IMR-90 (cell line): ENCODE measurements around the gene CREB3L1. TPM values are rescaled to one million over a fixed set of nuclear protein-coding genes. Genes with fewer than 3 reads are reported as not detected.

ENCODE experiments used
- ATAC-seq: fragments of 200-7000 bp; cut with Tn5 transposase; 2 replicates; pipeline ENCODE4 v1.9.1; 2020; ENCODE audit warnings: low read depth, mild to moderate bottlenecking, moderate library complexity
- BruUV-seq: library from RNA; stranded (reverse); fragments of 400-500 nt; replicated peaks from 2 replicates; lab custom pipeline; 2021; lab: Mats Ljungman, UMichigan
- CTCF ChIA-PET: fragments of 300-600 bp; formaldehyde crosslinking; extraction: SDS; loops from one replicate; lab custom pipeline; 2021; ENCODE audit warnings: antibody characterized with exemption; lab: Yijun Ruan, JAX
- POLR2A ChIA-PET: fragments of 300-600 bp; sonication (Branson Sonifier 250); formaldehyde crosslinking; loops from one replicate; lab custom pipeline; 2022; ENCODE audit warnings: antibody characterized with exemption; ENCODE audit not compliant: unreplicated experiment; lab: Charles Lee
- DNase-seq: peaks from one replicate; pipeline ENCODE4 v3.0.0; 2013
- H2AFZ ChIP-seq: replicated peaks from 2 replicates; pipeline ENCODE3; 2013; ENCODE audit warnings: low read length, mild to moderate bottlenecking; ENCODE audit not compliant: poor library complexity
- H2AK5ac ChIP-seq: 2 replicates; pipeline ENCODE4 v1.6.1; 2013; ENCODE audit warnings: low read depth, low read length, inconsistent platforms
- H2AK9ac ChIP-seq: replicated peaks from 2 replicates; pipeline ENCODE3; 2013; ENCODE audit warnings: mild to moderate bottlenecking, low read depth, low read length, moderate library complexity; ENCODE audit not compliant: poor library complexity
- H2BK120ac ChIP-seq: 2 replicates; pipeline ENCODE4 v1.6.1; 2013; ENCODE audit warnings: low read depth, low read length, inconsistent platforms
- H2BK15ac ChIP-seq: 3 replicates; pipeline ENCODE4 v1.6.1; 2013; ENCODE audit warnings: low read depth, low read length, inconsistent platforms
- H2BK20ac ChIP-seq: 2 replicates; pipeline ENCODE4 v1.6.1; 2013; ENCODE audit warnings: low read depth, mild to moderate bottlenecking, inconsistent platforms, low read length, moderate library complexity
- H2BK5ac ChIP-seq: 2 replicates; pipeline ENCODE4 v1.6.1; 2013; ENCODE audit warnings: mild to moderate bottlenecking, low read depth, low read length, inconsistent platforms; ENCODE audit not compliant: poor library complexity, severe bottlenecking
- H3K14ac ChIP-seq: replicated peaks from 2 replicates; pipeline ENCODE4 v1.6.1; 2013; ENCODE audit warnings: low read depth, low read length, inconsistent platforms
- H3K18ac ChIP-seq: 2 replicates; pipeline ENCODE4 v1.6.1; 2013; ENCODE audit warnings: low read depth, low read length, control low read depth
- H3K23ac ChIP-seq: 2 replicates; pipeline ENCODE4 v1.6.1; 2013; ENCODE audit warnings: low read depth, low read length, inconsistent platforms
- H3K27ac ChIP-seq: 2 replicates; pipeline ENCODE4 v1.5.1; 2013; ENCODE audit warnings: mild to moderate bottlenecking, control low read depth, low read length; ENCODE audit not compliant: insufficient read depth
- H3K27me3 ChIP-seq: 2 replicates; pipeline ENCODE4 v1.6.1; 2013; ENCODE audit warnings: low read length; ENCODE audit not compliant: control insufficient read depth, insufficient read depth
- H3K36me3 ChIP-seq: 2 replicates; pipeline ENCODE4 v1.6.1; 2013; ENCODE audit warnings: low read length, mixed read lengths; ENCODE audit not compliant: control insufficient read depth, insufficient read depth
- H3K4ac ChIP-seq: 2 replicates; pipeline ENCODE4 v1.6.1; 2013; ENCODE audit warnings: low read depth, low read length, inconsistent platforms
- H3K4me1 ChIP-seq: 2 replicates; pipeline ENCODE4 v1.6.1; 2013; ENCODE audit warnings: low read length, mixed read lengths; ENCODE audit not compliant: control insufficient read depth, insufficient read depth
- H3K4me2 ChIP-seq: 2 replicates; pipeline ENCODE4 v1.6.1; 2013; ENCODE audit warnings: low read depth, mild to moderate bottlenecking, control low read depth, low read length, moderate library complexity
- H3K4me3 ChIP-seq: 2 replicates; pipeline ENCODE4 v1.5.1; 2013; ENCODE audit warnings: low read depth, mild to moderate bottlenecking, control low read depth, low read length, moderate library complexity; ENCODE audit not compliant: insufficient read depth
- H3K56ac ChIP-seq: 2 replicates; pipeline ENCODE4 v1.6.1; 2013; ENCODE audit warnings: low read length, inconsistent platforms; ENCODE audit not compliant: insufficient read depth; ENCODE audit errors: extremely low read depth
- H3K79me1 ChIP-seq, 2 experiments: 2 replicates each; pipeline ENCODE4 v1.6.1; 2013; ENCODE audit warnings: low read length in 2 of 2, inconsistent platforms in 1 of 2, low read depth in 1 of 2
- H3K9ac ChIP-seq: 2 replicates; pipeline ENCODE4 v1.6.1; 2013; ENCODE audit warnings: low read depth, low read length, control low read depth
- H3K9me1 ChIP-seq: 2 replicates; pipeline ENCODE4 v1.6.1; 2013; ENCODE audit warnings: low read length, inconsistent platforms; ENCODE audit not compliant: insufficient read depth
- H3K9me3 ChIP-seq: 2 replicates; pipeline ENCODE4 v1.6.1; 2013; ENCODE audit warnings: low read length; ENCODE audit not compliant: control insufficient read depth, insufficient read depth
- H4K20me1 ChIP-seq: 2 replicates; pipeline ENCODE4 v1.6.1; 2013; ENCODE audit warnings: low read length, inconsistent platforms; ENCODE audit not compliant: insufficient read depth
- H4K5ac ChIP-seq: 2 replicates; pipeline ENCODE4 v1.6.1; 2013; ENCODE audit warnings: mild to moderate bottlenecking, low read depth, low read length, control low read depth
- H4K8ac ChIP-seq, 2 experiments: 2 replicates each; pipeline ENCODE4 v1.6.1; 2013; ENCODE audit warnings: low read depth in 2 of 2, low read length in 2 of 2, control low read depth in 1 of 2, inconsistent platforms in 1 of 2
- H4K91ac ChIP-seq: 2 replicates; pipeline ENCODE4 v1.6.1; 2013; ENCODE audit warnings: low read depth, low read length, inconsistent platforms; ENCODE audit not compliant: insufficient read depth
- BHLHE40 ChIP-seq: fragments of 150-350 bp; IDR thresholded peaks from 2 replicates; pipeline ENCODE4 v1.6.1; 2016; ENCODE audit warnings: mild to moderate bottlenecking, low read depth, low read length
- CEBPB ChIP-seq: IDR thresholded peaks from 2 replicates; pipeline ENCODE4 v1.6.1; 2012; ENCODE audit warnings: low read depth, low read length, improper control_type of control experiment
- CHD1 ChIP-seq: IDR thresholded peaks from 2 replicates; pipeline ENCODE4 v1.6.1; 2012; ENCODE audit warnings: low read depth, low read length, improper control_type of control experiment
- CTCF ChIP-seq: conservative IDR thresholded peaks from 2 replicates; pipeline ENCODE4 v1.5.1; 2012; ENCODE audit warnings: mild to moderate bottlenecking, low read depth, low read length, improper control_type of control experiment
- ELK1 ChIP-seq: fragments of 150-350 bp; IDR thresholded peaks from 2 replicates; pipeline ENCODE4 v1.6.1; 2016; ENCODE audit warnings: low read depth, mild to moderate bottlenecking, low read length, moderate library complexity, borderline replicate concordance
- FOS ChIP-seq: fragments of 150-350 bp; IDR thresholded peaks from 2 replicates; pipeline ENCODE4 v1.6.1; 2016; ENCODE audit warnings: low read depth, low read length
- MAFK ChIP-seq: IDR thresholded peaks from 2 replicates; pipeline ENCODE4 v1.6.1; 2012; ENCODE audit warnings: low read depth, low read length, improper control_type of control experiment
- MAZ ChIP-seq: IDR thresholded peaks from 2 replicates; pipeline ENCODE4 v1.6.1; 2012; ENCODE audit warnings: low read depth, mild to moderate bottlenecking, low read length, improper control_type of control experiment, moderate library complexity, borderline replicate concordance
- RAD21 ChIP-seq: IDR thresholded peaks from 2 replicates; pipeline ENCODE4 v1.6.1; 2012; ENCODE audit warnings: low read length, improper control_type of control experiment
- RCOR1 ChIP-seq: IDR thresholded peaks from 2 replicates; pipeline ENCODE4 v1.6.1; 2012; ENCODE audit warnings: mild to moderate bottlenecking, low read length, improper control_type of control experiment; ENCODE audit not compliant: insufficient replicate concordance
- RFX5 ChIP-seq: IDR thresholded peaks from 2 replicates; pipeline ENCODE4 v1.8.0; 2012; ENCODE audit warnings: low read depth, mild to moderate bottlenecking, low read length, moderate library complexity
- SMC3 ChIP-seq: fragments of 150-350 bp; IDR thresholded peaks from 2 replicates; pipeline ENCODE4 v1.6.1; 2016; ENCODE audit warnings: low read depth, mild to moderate bottlenecking, antibody characterized with exemption, low read length, moderate library complexity
- USF2 ChIP-seq: fragments of 150-350 bp; IDR thresholded peaks from 2 replicates; pipeline ENCODE4 v1.6.1; 2017; ENCODE audit warnings: mild to moderate bottlenecking, antibody characterized with exemption, low read length, low read depth
- WGBS, 2 experiments: methylation state at CpG; one replicate each; pipeline versions ENCODE4 v1.1.5 to v1.1.7; 2013; ENCODE audit warnings: missing lambda C conversion rate in 2 of 2; ENCODE audit not compliant: insufficient read length in 1 of 2; ENCODE audit errors: extremely low coverage in 2 of 2; 5-methylcytosine and 5-hydroxymethylcytosine counted together
- dilution Hi-C: fragments of 300-500 bp; cut with HindIII; formaldehyde crosslinking; loops from one replicate; pipeline ENCODE4 v1.14.3; 2018; ENCODE audit warnings: low sequenced_read_pairs; ENCODE audit not compliant: unreplicated experiment
- in situ Hi-C: fragments of 300-500 bp; cut with MboI; formaldehyde crosslinking; loops from 3 replicates; pipeline ENCODE4 v1.14.3; 2019; ENCODE audit warnings: low sequenced_read_pairs, inconsistent platforms, mixed read lengths
- intact Hi-C: fragments of 100-400 bp; cut with micrococcal nuclease; formaldehyde crosslinking; loops from 2 replicates; pipeline ENCODE4 v1.10.0; 2022
- polyA plus RNA-seq, 3 experiments: library from polyadenylated mRNA; depleted of rRNA; stranded (reverse); fragments of >200 nt; gene quantifications; 2 replicates each; pipeline ENCODE4 v1.2.3, GENCODE V29; 2012; ENCODE audit warnings: low replicate concordance in 1 of 3
- total RNA-seq: library from RNA; depleted of rRNA; stranded (reverse); fragments of >200 nt; gene quantifications from 2 replicates; pipeline ENCODE4 v1.2.3, GENCODE V29; 2012

CREB3L1 gene
- total and polyA plus RNA-seq, 2 of the 4 experiments (the other 2 are of a cell fraction): 8.1 to 82.3 TPM

GRCh38 chr11:46326813-46327416 is 49.5 kb downstream of the CREB3L1 start:
- Histone ChIP-seq H3K56ac (no peak overlapping the region), H3K23ac (no peak overlapping the region), H3K18ac (no peak overlapping the region), H3K14ac (no peak overlapping the region), H2BK120ac (no peak overlapping the region), H3K4me3 (no peak overlapping the region), H3K27ac (no peak overlapping the region), H2BK20ac (no peak overlapping the region), H4K91ac (no peak overlapping the region), H4K5ac (no peak overlapping the region), H3K9ac (no peak overlapping the region), H4K8ac (no peak overlapping the region), H3K4me1 (no peaks in the 10 kb centered on the region), H3K79me1 (peaks cover 0 to 7% of the 10 kb centered on the region in 2 experiments; a peak in 1 of 4 replicates), H3K36me3 (peaks cover 15% of the 10 kb centered on the region), H2AK9ac (no peak overlapping the region), H2BK5ac (no peak overlapping the region), H3K4ac (no peak overlapping the region), H3K27me3 (peaks cover 21% of the 10 kb centered on the region), H2BK15ac (no peak overlapping the region), H4K20me1 (peaks cover 14% of the 10 kb centered on the region), H2AK5ac (no peak overlapping the region), H3K9me1 (peaks cover 9% of the 10 kb centered on the region; the same call in 1 of the 2 replicates), H3K4me2 (no peak overlapping the region), H3K9me3 (no peaks in the 10 kb centered on the region), H2AFZ (no peak overlapping the region)
- dilution Hi-C loops (no loop called here), intact Hi-C loops (no loop called here), in situ Hi-C loops (loop anchor here (10.0 kb wide), 1 partner anchor 352 kb away; no protein-coding TSS in a partner anchor)
- ATAC-seq (no peak), DNase-seq (no peak)
- no TSS peak for BruUV-seq
- ChIA-PET POLR2A (no interaction called here), CTCF (no interaction called here)
- WGBS, 2 experiments: 94% methylated on average over 5 of the region's 10 CpGs; no CpG with 5 or more reads in 1 of the 2 experiments
- TF ChIP-seq CEBPB (no peak), ELK1 (no peak), RFX5 (no peak), FOS (no peak), CTCF (no peak), USF2 (no peak), SMC3 (no peak), MAZ (no peak), RCOR1 (no peak), CHD1 (no peak), BHLHE40 (no peak), MAFK (no peak), RAD21 (no peak)
